SJSA1 (cell line): ENCODE data around the gene ZBTB45. TPM values are rescaled to one million over a fixed set of nuclear protein-coding genes. Genes with fewer than 3 reads are reported as not detected.
"Not testable (repeated sequence)": the region's sequence is repeated elsewhere in the genome, so short reads cannot be mapped to it uniquely, and the experiment has no call there.

Experiments
- DNase-seq, 2 experiments: peaks; one replicate each; pipeline ENCODE4 v3.0.0-alpha.2; 2015 to 2020; ENCODE audit warnings: low spot score in 2 of 2, low read depth in 1 of 2
- H3K27ac ChIP-seq: fragments of 250-450 bp; sonication (Bioruptor Pico); 2 replicates; pipeline ENCODE4 v1.5.1; 2020; ENCODE audit warnings: mild to moderate bottlenecking, moderate library complexity
- H3K27me3 ChIP-seq: fragments of 250-450 bp; sonication (Bioruptor Pico); replicated peaks from 2 replicates; pipeline ENCODE4 v1.5.1; 2020; ENCODE audit warnings: mild to moderate bottlenecking, moderate library complexity
- H3K36me3 ChIP-seq: fragments of 250-450 bp; sonication (Bioruptor Pico); 2 replicates; pipeline ENCODE4 v1.5.1; 2020; ENCODE audit warnings: mild to moderate bottlenecking
- H3K4me1 ChIP-seq: fragments of 250-450 bp; sonication (Bioruptor Pico); replicated peaks from 2 replicates; pipeline ENCODE4 v1.6.1; 2021; ENCODE audit warnings: mild to moderate bottlenecking
- H3K4me3 ChIP-seq: fragments of 250-450 bp; sonication (Bioruptor Pico); 2 replicates; pipeline ENCODE4 v1.5.1; 2020; ENCODE audit warnings: mild to moderate bottlenecking
- H3K9me3 ChIP-seq: fragments of 250-450 bp; sonication (Bioruptor Pico); replicated peaks from 2 replicates; pipeline ENCODE4 v1.5.1; 2020; ENCODE audit warnings: mild to moderate bottlenecking
- total RNA-seq: library from RNA; depleted of rRNA; stranded (reverse); fragments of >200 nt; shearing (Covaris generic); gene quantifications from 2 replicates; pipeline ENCODE4 v1.2.3, GENCODE V29; 2014

The ZBTB45 gene
- total RNA-seq, 1 experiment from 2014 or later: 4.7 TPM

- H3K9me3 ChIP-seq: peaks cover 3% of the 10 kb centered on the region
- no peak for DNase-seq
- H3K36me3 ChIP-seq: peaks cover 98% of the 10 kb centered on the region
- no peak overlapping the region for H3K4me3 ChIP-seq
- peaks cover 24% of the 10 kb centered on the region for H3K4me1 ChIP-seq
- H3K27ac ChIP-seq: no peak overlapping the region
- no peaks in the 10 kb centered on the region for H3K27me3 ChIP-seq
Observed at GRCh38 chr19:58549664-58550361, 30.2 kb upstream of the ZBTB45 start.

GRCh38 chr19:58548859-58549663, 29.5 kb upstream of the ZBTB45 start:
- Histone ChIP-seq H3K27me3 (no peaks in the 10 kb centered on the region), H3K4me1 (peaks cover 16% of the 10 kb centered on the region), H3K9me3 (peaks cover 4% of the 10 kb centered on the region), H3K36me3 (peaks cover 93% of the 10 kb centered on the region), H3K4me3 (no peak overlapping the region), H3K27ac (no peak overlapping the region)
- DNase-seq: no peak

- H3K27ac ChIP-seq: no peak overlapping the region
- peaks cover 16% of the 10 kb centered on the region for H3K4me1 ChIP-seq
- H3K4me3 ChIP-seq: no peak overlapping the region
- peaks cover 79% of the 10 kb centered on the region for H3K36me3 ChIP-seq
- peaks cover 4% of the 10 kb centered on the region for H3K9me3 ChIP-seq
- DNase-seq: no peak
- H3K27me3 ChIP-seq: no peaks in the 10 kb centered on the region
Observed at GRCh38 chr19:58547323-58548312, 28.0 kb upstream of the ZBTB45 start.

GRCh38 chr19:58546019-58546530, 26.5 kb upstream of the ZBTB45 start:
- Histone ChIP-seq H3K36me3 (peaks cover 63% of the 10 kb centered on the region), H3K27ac (no peak overlapping the region)

GRCh38 chr19:58545286-58546018, 25.8 kb upstream of the ZBTB45 start:
- DNase-seq: no peak
- no peaks in the 10 kb centered on the region for H3K27me3 ChIP-seq
- peaks cover 16% of the 10 kb centered on the region for H3K4me1 ChIP-seq
- peaks cover 57% of the 10 kb centered on the region for H3K36me3 ChIP-seq
- peak overlapping the region; percentile 28; the same call in 1 of the 2 replicates for H3K27ac ChIP-seq
- H3K9me3 ChIP-seq: peaks cover 4% of the 10 kb centered on the region
- H3K4me3 ChIP-seq: peak overlapping the region; percentile 99

More at GRCh38 chr19:58546019-58546530, 26.5 kb upstream of the ZBTB45 start:
- no peak for DNase-seq
- Histone ChIP-seq H3K4me1 (peaks cover 16% of the 10 kb centered on the region), H3K27me3 (no peaks in the 10 kb centered on the region), H3K9me3 (peaks cover 4% of the 10 kb centered on the region), H3K4me3 (peak overlapping the region; percentile 99)

- DNase-seq: peak; percentile 27 to 67
- Histone ChIP-seq H3K36me3 (peaks cover 50% of the 10 kb centered on the region), H3K4me1 (peaks cover 16% of the 10 kb centered on the region), H3K27me3 (no peaks in the 10 kb centered on the region), H3K9me3 (peaks cover 4% of the 10 kb centered on the region), H3K4me3 (peak overlapping the region; percentile 99), H3K27ac (peak overlapping the region; percentile 55)
Observed at GRCh38 chr19:58544591-58545285, 25.1 kb upstream of the ZBTB45 start.

- no peaks in the 10 kb centered on the region for H3K27me3 ChIP-seq
Observed at GRCh38 chr19:58543826-58544590, 24.4 kb upstream of the ZBTB45 start, which contains the start of gene TRIM28. Gene TRIM28 (plus strand): TSS chr19:58544064. CDS start chr19:58544758, 694 bp downstream.

GRCh38 chr19:58542641-58543372, 23.2 kb upstream of the ZBTB45 start:
- H3K9me3 ChIP-seq, DNase-seq, H3K27me3 ChIP-seq, H3K27ac ChIP-seq, H3K4me3 ChIP-seq: not testable (repeated sequence)
- peaks cover 16% of the 10 kb centered on the region for H3K4me1 ChIP-seq
- H3K36me3 ChIP-seq: peaks cover 31% of the 10 kb centered on the region

More at GRCh38 chr19:58543826-58544590, 24.4 kb upstream of the ZBTB45 start, which contains the start of gene TRIM28:
- peak within 1 kb of the TSS; percentile 55 for H3K27ac ChIP-seq
- DNase-seq: peak; percentile 99 to 100
- peaks cover 16% of the 10 kb centered on the region for H3K4me1 ChIP-seq
- peaks cover 4% of the 10 kb centered on the region for H3K9me3 ChIP-seq
- peaks cover 43% of the 10 kb centered on the region for H3K36me3 ChIP-seq
- peak within 1 kb of the TSS; percentile 99 for H3K4me3 ChIP-seq

- not testable (repeated sequence) for DNase-seq, H3K4me3 ChIP-seq, H3K9me3 ChIP-seq, H3K36me3 ChIP-seq, H3K27ac ChIP-seq, H3K4me1 ChIP-seq
- peaks cover 16% of the 10 kb centered on the region for H3K27me3 ChIP-seq
Observed at GRCh38 chr19:58539169-58539559, 19.6 kb upstream of the ZBTB45 start.

GRCh38 chr19:58538257-58539168, 18.9 kb upstream of the ZBTB45 start:
- no peak overlapping the region for H3K4me3 ChIP-seq
- no peaks in the 10 kb centered on the region for H3K36me3 ChIP-seq
- H3K27ac ChIP-seq: no peak overlapping the region
- H3K4me1 ChIP-seq: peaks cover 3% of the 10 kb centered on the region; the same call in 1 of the 2 replicates
- peaks cover 16% of the 10 kb centered on the region for H3K27me3 ChIP-seq
- H3K9me3 ChIP-seq: 0 out of 2 replicates have a peak, but pooled peaks cover 3% of the 10 kb centered on the region
- DNase-seq: no peak
